Lower leg skin (tissue), 3 donors: ENCODE data around the gene SHKBP1.

ENCODE experiments used
- POLR2A ChIP-seq, 2 donors: fragments of 450-650 bp; IDR thresholded peaks; one replicate each; pipeline ENCODE4 v1.6.1; 2016 to 2017; ENCODE audit warnings: antibody characterized with exemption in 2 of 2, mild to moderate bottlenecking in 1 of 2, moderate library complexity in 1 of 2
- TF ChIP-seq, protein P1 (sequence below), 3 donors: fragments of 450-650 bp; IDR thresholded peaks; one replicate each; pipeline ENCODE4 v1.5.1; 2016; ENCODE audit warnings: antibody characterized with exemption in 3 of 3, mild to moderate bottlenecking in 3 of 3, moderate library complexity in 2 of 3

DNA sequence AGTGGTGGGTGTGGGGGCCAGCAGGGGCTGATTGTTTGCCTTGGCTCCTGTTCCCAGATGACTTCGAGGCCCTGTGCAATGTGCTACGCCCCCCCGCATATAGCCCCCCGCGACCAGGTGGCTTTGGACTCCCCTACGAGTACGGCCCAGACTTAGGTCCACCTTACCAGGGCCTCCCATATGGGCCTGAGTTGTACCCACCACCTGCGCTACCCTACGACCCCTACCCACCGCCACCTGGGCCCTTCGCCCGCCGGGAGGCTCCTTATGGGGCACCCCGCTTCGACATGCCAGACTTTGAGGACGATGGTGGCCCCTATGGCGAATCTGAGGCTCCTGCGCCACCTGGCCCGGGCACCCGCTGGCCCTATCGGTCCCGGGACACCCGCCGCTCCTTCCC lies 50.2 kb downstream of the SHKBP1 start:
- TF ChIP-seq, protein P1, sequence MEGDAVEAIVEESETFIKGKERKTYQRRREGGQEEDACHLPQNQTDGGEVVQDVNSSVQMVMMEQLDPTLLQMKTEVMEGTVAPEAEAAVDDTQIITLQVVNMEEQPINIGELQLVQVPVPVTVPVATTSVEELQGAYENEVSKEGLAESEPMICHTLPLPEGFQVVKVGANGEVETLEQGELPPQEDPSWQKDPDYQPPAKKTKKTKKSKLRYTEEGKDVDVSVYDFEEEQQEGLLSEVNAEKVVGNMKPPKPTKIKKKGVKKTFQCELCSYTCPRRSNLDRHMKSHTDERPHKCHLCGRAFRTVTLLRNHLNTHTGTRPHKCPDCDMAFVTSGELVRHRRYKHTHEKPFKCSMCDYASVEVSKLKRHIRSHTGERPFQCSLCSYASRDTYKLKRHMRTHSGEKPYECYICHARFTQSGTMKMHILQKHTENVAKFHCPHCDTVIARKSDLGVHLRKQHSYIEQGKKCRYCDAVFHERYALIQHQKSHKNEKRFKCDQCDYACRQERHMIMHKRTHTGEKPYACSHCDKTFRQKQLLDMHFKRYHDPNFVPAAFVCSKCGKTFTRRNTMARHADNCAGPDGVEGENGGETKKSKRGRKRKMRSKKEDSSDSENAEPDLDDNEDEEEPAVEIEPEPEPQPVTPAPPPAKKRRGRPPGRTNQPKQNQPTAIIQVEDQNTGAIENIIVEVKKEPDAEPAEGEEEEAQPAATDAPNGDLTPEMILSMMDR (IDR thresholded peaks at IDR 0.05): no peak
- no peak for TF ChIP-seq POLR2A (IDR thresholded peaks at IDR 0.05)
